A549 (cell line): ENCODE measurements around the gene ZNF428. TPM values are rescaled to one million over a fixed set of nuclear protein-coding genes. Genes with fewer than 3 reads are reported as not detected.
"Not testable (repeated sequence)": the region's sequence is repeated elsewhere in the genome, so short reads cannot be mapped to it uniquely, and the experiment has no call there.

Experiments used
- ATAC-seq, 2 experiments: fragments of 200-7000 bp in 1 of 2; fragments of >200 bp in 1 of 2; cut with Nextera tagmentation in 1 of 2; cut with Tn5 transposase in 1 of 2; 3 replicates each; pipeline versions ENCODE4 v1.8.0 to v1.9.1; 2018 to 2020; ENCODE audit warnings: mild to moderate bottlenecking in 1 of 2, moderate library complexity in 1 of 2
- CTCF ChIA-PET: fragments of 300-600 bp; sonication (Branson Sonifier 250); formaldehyde crosslinking; extraction: SDS; loops from one replicate; lab custom pipeline; 2021; ENCODE audit warnings: antibody characterized with exemption, inconsistent platforms; lab: Yijun Ruan, JAX
- POLR2A ChIA-PET: fragments of 350-600 bp; formaldehyde crosslinking; extraction: SDS; loops from one replicate; lab custom pipeline; 2021; ENCODE audit warnings: antibody characterized with exemption, inconsistent platforms; lab: Yijun Ruan, JAX
- DNase-seq, 2 experiments: peaks; one replicate each; pipeline versions ENCODE4 v3.0.0 to v3.0.0-alpha.2; 2011 to 2016; ENCODE audit warnings: low read depth in 1 of 2, low spot score in 1 of 2
- FAIRE-seq: peaks from 2 replicates; lab custom pipeline; 2011; peaks lifted over from hg19 to GRCh38; lab: Jason Lieb, UNC
- H3K27ac ChIP-seq, 2 experiments: fragments of >200 bp; sonication (Bioruptor Twin); formaldehyde crosslinking; 3 replicates each; pipeline ENCODE4 v1.5.1; 2016 to 2017
- H3K4me1 ChIP-seq: fragments of >200 bp; sonication (Bioruptor Twin); formaldehyde crosslinking; 3 replicates; pipeline ENCODE4 v1.6.1; 2016
- H3K4me2 ChIP-seq: fragments of >200 bp; sonication (Bioruptor Twin); formaldehyde crosslinking; 3 replicates; pipeline ENCODE4 v1.6.1; 2016
- H3K4me3 ChIP-seq: fragments of >200 bp; sonication (Bioruptor Twin); formaldehyde crosslinking; 3 replicates; pipeline ENCODE4 v1.5.1; 2016
- H3K9me3 ChIP-seq: fragments of >200 bp; sonication (Bioruptor Twin); formaldehyde crosslinking; 3 replicates; pipeline ENCODE4 v1.6.1; 2016
- ATOH8 ChIP-seq: fragments of 250-450 bp; sonication (Bioruptor Pico); IDR thresholded peaks from 2 replicates; pipeline ENCODE4 v1.5.0; 2020; ENCODE audit warnings: low read depth, mild to moderate bottlenecking, moderate library complexity
- BHLHE40 ChIP-seq: IDR thresholded peaks from 2 replicates; pipeline ENCODE4 v1.6.1; 2012; ENCODE audit warnings: low read depth, low read length, inconsistent platforms
- CBX2 ChIP-seq: fragments of 200-600 bp; sonication (generic); IDR thresholded peaks from 2 replicates; pipeline ENCODE4 v1.6.1; 2016; ENCODE audit warnings: low read depth, mild to moderate bottlenecking, borderline replicate concordance
- CTCF ChIP-seq: fragments of >200 bp; sonication (Bioruptor Twin); formaldehyde crosslinking; IDR thresholded peaks from 3 replicates; pipeline ENCODE4 v1.5.1; 2016
- ESRRA ChIP-seq: fragments of 150-350 bp; IDR thresholded peaks from 2 replicates; pipeline ENCODE4 v1.6.1; 2014; ENCODE audit warnings: mild to moderate bottlenecking, low read length, borderline replicate concordance
- HDAC2 ChIP-seq: fragments of 200-600 bp; sonication (generic); IDR thresholded peaks from 2 replicates; pipeline ENCODE4 v1.6.1; 2016
- HOXB13 ChIP-seq: fragments of 250-450 bp; sonication (Bioruptor Pico); IDR thresholded peaks from 2 replicates; pipeline ENCODE4 v1.5.0; 2020; ENCODE audit warnings: low read depth, mild to moderate bottlenecking, moderate library complexity
- JUNB ChIP-seq: fragments of >200 bp; sonication (Bioruptor Twin); formaldehyde crosslinking; IDR thresholded peaks from 2 replicates; pipeline ENCODE4 v1.6.1; 2016
- KDM5A ChIP-seq: fragments of 200-600 bp; sonication (generic); IDR thresholded peaks from 2 replicates; pipeline ENCODE4 v1.6.1; 2016; ENCODE audit warnings: antibody characterized with exemption, mild to moderate bottlenecking
- MAFK ChIP-seq: fragments of 450-650 bp; IDR thresholded peaks from 2 replicates; pipeline ENCODE4 v1.6.1; 2014; ENCODE audit not compliant: partially characterized antibody
- PBX3 ChIP-seq: IDR thresholded peaks from 2 replicates; pipeline ENCODE4 v1.6.1; 2012
- POLR2AphosphoS2 ChIP-seq: conservative IDR thresholded peaks from 2 replicates; pipeline ENCODE4 v1.6.1; 2012; ENCODE audit warnings: low read length, improper control_type of control experiment, inconsistent platforms
- RARB ChIP-seq: fragments of 250-450 bp; sonication (Bioruptor Pico); IDR thresholded peaks from 2 replicates; pipeline ENCODE4 v1.8.0; 2021; ENCODE audit warnings: mild to moderate bottlenecking, moderate library complexity
- SMC3 ChIP-seq: fragments of >200 bp; sonication (Bioruptor Twin); formaldehyde crosslinking; IDR thresholded peaks from 3 replicates; pipeline ENCODE4 v1.6.1; 2018; ENCODE audit warnings: inconsistent platforms
- TP53 ChIP-seq: fragments of 250-450 bp; sonication (Bioruptor Pico); IDR thresholded peaks from 2 replicates; pipeline ENCODE4 v1.5.0; 2021; ENCODE audit warnings: mild to moderate bottlenecking, moderate library complexity
- ZFP36 ChIP-seq: fragments of 450-650 bp; IDR thresholded peaks from 2 replicates; pipeline ENCODE4 v1.6.1; 2014; ENCODE audit warnings: borderline replicate concordance; ENCODE audit not compliant: partially characterized antibody
- ZNF302 ChIP-seq: fragments of 250-450 bp; sonication (Bioruptor Pico); IDR thresholded peaks from 2 replicates; pipeline ENCODE4 v1.9.0; 2021; ENCODE audit warnings: inconsistent platforms, mild to moderate bottlenecking, moderate library complexity
- ZSCAN20 ChIP-seq: fragments of 250-450 bp; sonication (Bioruptor Pico); IDR thresholded peaks from 2 replicates; pipeline ENCODE4 v1.8.0; 2022; ENCODE audit warnings: mild to moderate bottlenecking, moderate library complexity
- WGBS: methylation state at CpG from one replicate; pipeline ENCODE4 v1.1.6; 2017; ENCODE audit errors: missing lambda C conversion rate; 5-methylcytosine and 5-hydroxymethylcytosine counted together
- polyA plus RNA-seq, 4 experiments: library from polyadenylated mRNA; depleted of rRNA in 3 of 4; stranded (reverse); fragments of >200 nt; fragmentation: RNase III in 1 of 4; extraction: RNeasy Plus Mini Kit Qiagen cat#74134 plus additional on column Dnase treatment in 1 of 4; gene quantifications; 2 replicates in 3 of 4; 3 replicates in 1 of 4; pipeline ENCODE4 v1.2.3, GENCODE V29; 2011 to 2017

Gene ZNF428
- polyA plus RNA-seq, 2 of the 4 experiments (the other 2 are of a cell fraction) = 22.9 to 52.4 TPM

GRCh38 chr19:43589678-43590077 is 29.8 kb downstream of the ZNF428 start:
- DNase-seq (no peak), ATAC-seq (no peak), FAIRE-seq (no peak)
- Histone ChIP-seq H3K27ac (no peak overlapping the region), H3K4me2 (no peak overlapping the region), H3K4me3 (no peak overlapping the region), H3K9me3 (no peaks in the 10 kb centered on the region), H3K4me1 (peaks cover 8% of the 10 kb centered on the region; the same call in 2 of the 3 replicates)
- CTCF ChIA-PET = interaction anchor here (1.7 kb wide), 1 partner anchor 35 kb away, joined by 5 read pairs; no protein-coding TSS in a partner anchor
- 89% methylated on average over 6 of the region's 6 CpGs for WGBS
- POLR2A ChIA-PET = no interaction called here
- no peak for TF ChIP-seq BHLHE40
- TF ChIP-seq PBX3 = no peak
- TF ChIP-seq ZNF302 (CRISPR knock-in tag) = no peak
- no peak for TF ChIP-seq ZSCAN20 (CRISPR knock-in tag)
- no peak for TF ChIP-seq CBX2
- TF ChIP-seq HOXB13 (CRISPR knock-in tag) = no peak
- TF ChIP-seq SMC3 = no peak
- no peak for TF ChIP-seq KDM5A
- no peak for TF ChIP-seq ZFP36

- TF ChIP-seq CTCF (no peak), POLR2AphosphoS2 (no peak), RARB (CRISPR knock-in tag) (no peak)
- FAIRE-seq = no peak
- Histone ChIP-seq H3K4me3 (no peak overlapping the region), H3K4me1 (peaks cover 4% of the 10 kb centered on the region; the same call in 2 of the 3 replicates), H3K9me3 (no peaks in the 10 kb centered on the region), H3K27ac (no peak overlapping the region), H3K4me2 (no peak overlapping the region)
- 92% methylated on average over 5 of the region's 5 CpGs for WGBS
- CTCF ChIA-PET = interaction anchor here (0.9 to 1.7 kb wide), 2 partner anchors 24 to 34 kb away, joined by 5 read pairs; no protein-coding TSS in a partner anchor
- POLR2A ChIA-PET = no interaction called here
- ATAC-seq = no peak
- no peak for DNase-seq
Measured at GRCh38 chr19:43589277-43589676, 30.2 kb downstream of the ZNF428 start.

- not testable (repeated sequence) for ATAC-seq, H3K9me3 ChIP-seq, H3K27ac ChIP-seq, H3K4me2 ChIP-seq, H3K4me1 ChIP-seq, DNase-seq, H3K4me3 ChIP-seq, FAIRE-seq
- 94% methylated on average over 3 of the region's 3 CpGs for WGBS
- CTCF ChIA-PET = interaction anchor here (1.0 to 1.9 kb wide), 4 partner anchors 8 to 179 kb away, joined by 3 to 8 read pairs (median 4); partner anchors contain the start of genes IRGQ, PINLYP and XRCC1
- POLR2A ChIA-PET = interaction anchor here (0.9 kb wide), 1 partner anchor 9 kb away, joined by 3 read pairs; the partner anchor contains the start of genes IRGQ and ZNF576
Measured at GRCh38 chr19:43587029-43587428, 32.4 kb downstream of the ZNF428 start.

GRCh38 chr19:43586346-43586745 is 33.1 kb downstream of the ZNF428 start:
- Histone ChIP-seq H3K4me3 (no peak overlapping the region), H3K4me2 (no peak overlapping the region), H3K27ac (no peak overlapping the region), H3K4me1 (no peaks in the 10 kb centered on the region)
- no peak for DNase-seq
- POLR2A ChIA-PET = interaction anchor here (0.9 kb wide), 1 partner anchor 10 kb away, joined by 3 read pairs; the partner anchor contains the start of genes IRGQ and ZNF576
- WGBS = 85% methylated on average over 2 of the region's 2 CpGs
- TF ChIP-seq ZNF302 (CRISPR knock-in tag) (no peak), ESRRA (no peak), JUNB (no peak), HDAC2 (no peak), MAFK (no peak), TP53 (CRISPR knock-in tag) (no peak), ATOH8 (CRISPR knock-in tag) (no peak)
- TF ChIP-seq, all 56 proteins: peak for 0
- FAIRE-seq = no peak
- CTCF ChIA-PET = interaction anchor here (1.0 to 1.9 kb wide), 3 partner anchors 9 to 31 kb away, joined by 4 to 8 read pairs (median 4); partner anchors contain the start of genes IRGQ, PINLYP and XRCC1
- no peaks in the 10 kb centered on the region for H3K9me3 ChIP-seq
- ATAC-seq = no peak
